H1 (cell line): ENCODE data around the gene LRRC56. TPM values are rescaled to one million over a fixed set of nuclear protein-coding genes. Genes with fewer than 3 reads are reported as not detected.
A peak's percentile ranks its signal among the peaks of the same experiment; 100 is the strongest.

ENCODE experiments used
- ASH2L ChIP-seq: fragments of 200-600, 300-600 bp; sonication (generic); IDR thresholded peaks from one replicate; pipeline ENCODE4 v1.7.1; 2017; ENCODE audit warnings: low read length
- ATF2 ChIP-seq: IDR thresholded peaks from 2 replicates; pipeline ENCODE4 v1.6.1; 2012; ENCODE audit warnings: low read length, inconsistent platforms
- BRCA1 ChIP-seq: IDR thresholded peaks from 2 replicates; pipeline ENCODE4 v1.6.1; 2012; ENCODE audit warnings: low read depth, low read length, improper control_type of control experiment
- CBX8 ChIP-seq: fragments of 300-800, 300-1000 bp; sonication (generic); IDR thresholded peaks from 2 replicates; pipeline ENCODE4 v1.7.1; 2016; ENCODE audit warnings: low read depth, low read length, borderline replicate concordance
- CHD2 ChIP-seq: IDR thresholded peaks from 2 replicates; pipeline ENCODE4 v1.6.1; 2012; ENCODE audit warnings: low read length, improper control_type of control experiment
- CREB1 ChIP-seq: IDR thresholded peaks from 2 replicates; pipeline ENCODE4 v1.6.1; 2012; ENCODE audit warnings: inconsistent platforms
- CTBP2 ChIP-seq: IDR thresholded peaks from 2 replicates; pipeline ENCODE4 v1.7.0; 2011; ENCODE audit warnings: borderline replicate concordance, mild to moderate bottlenecking, moderate library complexity, mixed read lengths, low read length; ENCODE audit not compliant: insufficient read depth, insufficient read length
- E2F6 ChIP-seq: IDR thresholded peaks from 2 replicates; pipeline ENCODE4 v1.6.1; 2012; ENCODE audit warnings: inconsistent platforms
- EP300 ChIP-seq, 2 experiments: IDR thresholded peaks; 1 replicate in 1 of 2; 2 replicates in 1 of 2; pipeline ENCODE4 v1.6.1; 2011 to 2012; ENCODE audit warnings: low read depth in 2 of 2, low read length in 2 of 2, mild to moderate bottlenecking in 2 of 2, borderline replicate concordance in 1 of 2, inconsistent platforms in 1 of 2, moderate library complexity in 1 of 2
- JUN ChIP-seq: IDR thresholded peaks from 2 replicates; pipeline ENCODE4 v1.6.1; 2011; ENCODE audit warnings: low read depth, mild to moderate bottlenecking, improper control_type of control experiment, low read length
- JUND ChIP-seq: IDR thresholded peaks from 2 replicates; pipeline ENCODE4 v1.6.1; 2011; ENCODE audit warnings: mild to moderate bottlenecking, improper control_type of control experiment, low read length
- KDM4A ChIP-seq: IDR thresholded peaks from one replicate; pipeline ENCODE4 v1.7.1; 2012; ENCODE audit warnings: low read depth, mild to moderate bottlenecking, moderate library complexity, low read length, inconsistent platforms; ENCODE audit not compliant: severe bottlenecking
- NANOG ChIP-seq: IDR thresholded peaks from 2 replicates; pipeline ENCODE4 v1.6.1; 2011; ENCODE audit warnings: low read length, low read depth, mild to moderate bottlenecking, inconsistent platforms; ENCODE audit not compliant: insufficient read depth, poor library complexity, severe bottlenecking
- POLR2A ChIP-seq, 2 experiments: IDR thresholded peaks; 1 replicate in 1 of 2; 2 replicates in 1 of 2; pipeline ENCODE4 v1.6.1; 2011; ENCODE audit warnings: low read depth in 2 of 2, low read length in 2 of 2, mild to moderate bottlenecking in 2 of 2; ENCODE audit errors: control extremely low read depth in 1 of 2
- POLR2AphosphoS5 ChIP-seq: IDR thresholded peaks from 2 replicates; pipeline ENCODE4 v1.6.1; 2011; ENCODE audit warnings: low read depth, low read length
- SAP30 ChIP-seq: fragments of 300-600 bp; sonication (generic); IDR thresholded peaks from 2 replicates; pipeline ENCODE4 v1.7.1; 2012; ENCODE audit warnings: low read length, moderate library complexity, mild to moderate bottlenecking, inconsistent platforms; ENCODE audit not compliant: insufficient read depth, insufficient replicate concordance
- SP1 ChIP-seq: IDR thresholded peaks from 2 replicates; pipeline ENCODE4 v1.6.1; 2011; ENCODE audit warnings: low read depth, low read length
- ZNF274 ChIP-seq: IDR thresholded peaks from 2 replicates; pipeline ENCODE4 v1.7.0; 2012; ENCODE audit warnings: low read length, borderline replicate concordance; ENCODE audit errors: extremely low read depth
- polyA plus RNA-seq, 7 experiments: library from polyadenylated mRNA; depleted of rRNA in 3 of 7; stranded (reverse) in 5 of 7; unstranded in 2 of 7; fragments of >200 nt in 5 of 7; fragments of 200-250 nt in 2 of 7; gene quantifications; 1 replicate in 5 of 7; 2 replicates in 1 of 7; 4 replicates in 1 of 7; pipeline versions ENCODE4 v1.2.1 to v1.2.3, GENCODE V29; 2011 to 2013; ENCODE audit warnings: missing spikeins in 2 of 7, mixed read lengths in 2 of 7
- total RNA-seq: library from RNA; stranded (reverse); fragmentation: NEBNext Ultra II Directional; extraction: Animal tissue kit (Norgen Biotek cat#: 25700); gene quantifications from 2 replicates; pipeline ENCODE4 v1.2.1, GENCODE V29; 2021

Gene LRRC56
- total and polyA plus RNA-seq, 2 of the 8 experiments (the other 6 are each of a cell fraction or from before 2014, with no cell fraction given) = 0.94 to 1.9 TPM

DNA sequence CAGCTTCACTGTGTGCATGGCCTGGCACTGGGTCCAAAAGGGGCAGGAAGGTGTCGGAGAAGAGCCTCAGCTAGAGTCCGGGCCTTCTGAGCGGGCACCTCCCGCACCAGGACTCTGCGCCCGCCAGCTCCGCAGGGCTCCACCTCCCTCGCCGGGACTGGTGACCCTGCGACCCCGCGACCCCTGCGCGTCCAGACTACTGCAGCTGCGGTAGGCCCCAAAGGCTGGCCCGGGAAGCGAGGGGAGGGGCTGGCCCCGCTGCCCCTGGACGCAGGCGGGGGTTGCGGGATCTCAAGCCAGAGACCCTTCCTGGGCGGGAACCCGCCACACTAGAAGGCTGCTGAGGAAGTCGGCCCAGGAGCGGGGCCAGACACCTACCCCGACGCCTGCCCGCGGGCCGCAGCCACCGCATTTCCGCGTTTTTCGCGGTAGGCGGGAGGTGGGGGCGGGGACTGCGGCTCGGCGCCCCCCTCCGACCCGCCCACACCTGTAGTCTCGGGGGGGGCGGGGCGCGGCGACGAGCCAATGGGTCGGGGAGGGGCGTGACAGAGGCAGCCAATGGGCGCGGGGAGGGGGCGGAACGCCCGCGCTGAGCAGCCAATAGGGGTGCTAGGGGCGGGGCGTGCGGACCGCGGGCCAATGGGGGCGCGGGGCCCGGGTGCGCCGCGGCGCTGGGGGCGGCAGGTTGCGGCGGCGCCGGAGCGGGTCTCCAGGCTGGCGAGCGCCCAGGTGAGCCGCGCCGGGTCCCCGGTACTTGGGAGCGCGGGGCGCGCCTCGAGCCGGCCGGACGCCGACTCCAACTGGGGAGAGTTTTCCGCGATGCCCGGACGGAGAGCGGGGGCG lies 23.2 kb downstream of the LRRC56 start, which contains the start of the genes LMNTD2 and RASSF7 (continued):
- TF ChIP-seq JUND (no peak), ATF2 (no peak), POLR2AphosphoS5 (no peak), ZNF274 (no peak), JUN (no peak), ASH2L (no peak), SP1 (peak; percentile 93), EP300 (IDR thresholded peaks at IDR 0.05; ENCODE audit: borderline replicate concordance in 1 of 2, low read depth in 2 of 2, low read length in 2 of 2) (no peak), SAP30 (no peak), POLR2A (IDR thresholded peaks at IDR 0.05; ENCODE audit: control extremely low read depth in 1 of 2, low read depth in 2 of 2, low read length in 2 of 2) (0 out of 3 replicates have a peak, but pooled peaks of 1 of the 2 experiments have one; percentile 12), BRCA1 (no peak), CHD2 (peak; percentile 86), CBX8 (no peak), CTBP2 (no peak), NANOG (no peak), E2F6 (no peak; the same call in 1 of the 2 replicates), CREB1 (peak; percentile 48; the same call in 1 of the 2 replicates), KDM4A (no peak)
